SKM-1 treated with dmso at 0.1 percent for 144 hours (cell line): ENCODE data around the gene SPATA32.
"Not testable (repeated sequence)": the region's sequence is repeated elsewhere in the genome, so short reads cannot be mapped to it uniquely, and the experiment has no call there.

Experiments
- DNase-seq: peaks from one replicate; lab custom pipeline; 2025; ENCODE audit not compliant: unreplicated experiment; lab: John Stamatoyannopoulos, UW

The SPATA32 gene

GRCh38 chr17:45261577-45262515, at the start of gene SPATA32:
Gene SPATA32, minus strand, starts transcription at chr17:45262094. Its CDS starts 78 bp downstream, at chr17:45262016.
- no peak for DNase-seq

- DNase-seq, result no peak
These were observed 49.5 kb upstream of the SPATA32 start for GRCh38 chr17:45311401-45311759.

- DNase-seq, result no peak
These were observed 48.8 kb upstream of the SPATA32 start for GRCh38 chr17:45310380-45311324.

- no peak for DNase-seq
These were observed 47.5 kb upstream of the SPATA32 start for GRCh38 chr17:45309400-45309799.

- no peak for DNase-seq
These were observed 46.9 kb upstream of the SPATA32 start for GRCh38 chr17:45308840-45309239.

- DNase-seq, result no peak
These were observed 46.1 kb upstream of the SPATA32 start for GRCh38 chr17:45308016-45308365.

GRCh38 chr17:45307290-45308015, 45.6 kb upstream of the SPATA32 start:
- DNase-seq, result peak; percentile 92

GRCh38 chr17:45306623-45307022, 44.7 kb upstream of the SPATA32 start:
- no peak for DNase-seq

GRCh38 chr17:45306094-45306493, 44.2 kb upstream of the SPATA32 start:
- no peak for DNase-seq

GRCh38 chr17:45305530-45306087, 43.7 kb upstream of the SPATA32 start:
- DNase-seq, result no peak

GRCh38 chr17:45302649-45303173, 40.8 kb upstream of the SPATA32 start:
- no peak for DNase-seq

- not testable (repeated sequence) for DNase-seq
These were observed 40.3 kb upstream of the SPATA32 start for GRCh38 chr17:45302220-45302619.

- DNase-seq, result no peak
These were observed 39.8 kb upstream of the SPATA32 start for GRCh38 chr17:45301674-45302073.

GRCh38 chr17:45300060-45300751, 38.3 kb upstream of the SPATA32 start:
- DNase-seq, result no peak

- no peak for DNase-seq
These were observed 37.5 kb upstream of the SPATA32 start for GRCh38 chr17:45299361-45299760.

GRCh38 chr17:45298546-45299285, 36.8 kb upstream of the SPATA32 start:
- DNase-seq, result no peak

GRCh38 chr17:45296833-45297124, 34.9 kb upstream of the SPATA32 start:
- DNase-seq, result no peak

GRCh38 chr17:45296003-45296832, 34.3 kb upstream of the SPATA32 start:
- DNase-seq, result peak; percentile 98

GRCh38 chr17:45294506-45294905, 32.6 kb upstream of the SPATA32 start:
- no peak for DNase-seq
